RWPE1 (cell line): Measurements from ENCODE around the gene NUDT1.
A peak's percentile ranks its signal among the peaks of the same experiment; 100 is the strongest.

Source experiments
- CTCF ChIA-PET: fragments of 350-600 bp; sonication (Branson Sonifier 250); formaldehyde crosslinking; extraction: SDS; loops from one replicate; lab custom pipeline; 2021; lab: Yijun Ruan, JAX
- POLR2A ChIA-PET: fragments of 400-600 bp; formaldehyde crosslinking; extraction: SDS; loops from one replicate; lab custom pipeline; 2020; ENCODE audit warnings: antibody characterized with exemption; ENCODE audit not compliant: low non-redundant PET; lab: Yijun Ruan, JAX
- DNase-seq: peaks from one replicate; pipeline ENCODE4 v3.0.0; 2012; ENCODE audit warnings: low spot score
- H3K27ac ChIP-seq: fragments of 450-650 bp; 2 replicates; pipeline ENCODE4 v1.5.1; 2017
- TF ChIP-seq, protein P1 (sequence below): fragments of 450-650 bp; conservative IDR thresholded peaks from 2 replicates; pipeline ENCODE4 v1.5.1; 2017; ENCODE audit warnings: low read depth, mild to moderate bottlenecking

Gene NUDT1

DNA sequence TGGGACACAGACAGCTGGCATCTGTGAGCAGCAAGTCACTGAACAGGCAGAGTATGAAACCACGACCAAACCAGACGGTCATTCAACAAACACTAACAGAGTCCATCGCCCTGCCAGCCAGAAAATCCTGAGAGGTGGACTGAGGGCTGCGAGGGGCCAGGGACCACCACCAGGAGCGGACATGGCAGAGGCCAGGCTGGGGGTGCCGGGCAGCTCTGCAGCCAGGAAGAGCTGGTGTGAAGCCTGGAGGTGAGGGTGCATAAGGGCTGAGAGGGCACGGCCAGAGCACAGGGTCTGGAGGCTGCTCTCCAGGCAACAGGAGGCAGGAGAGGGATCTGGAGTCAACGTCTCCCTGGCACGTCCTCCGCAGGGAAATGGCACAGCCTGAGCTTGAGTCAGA, 24.8 kb upstream of the NUDT1 start:
- CTCF ChIA-PET = interaction anchor here (0.6 kb wide), 1 partner anchor 57 kb away, joined by 5 read pairs; no protein-coding TSS in a partner anchor
- TF ChIP-seq, protein P1, sequence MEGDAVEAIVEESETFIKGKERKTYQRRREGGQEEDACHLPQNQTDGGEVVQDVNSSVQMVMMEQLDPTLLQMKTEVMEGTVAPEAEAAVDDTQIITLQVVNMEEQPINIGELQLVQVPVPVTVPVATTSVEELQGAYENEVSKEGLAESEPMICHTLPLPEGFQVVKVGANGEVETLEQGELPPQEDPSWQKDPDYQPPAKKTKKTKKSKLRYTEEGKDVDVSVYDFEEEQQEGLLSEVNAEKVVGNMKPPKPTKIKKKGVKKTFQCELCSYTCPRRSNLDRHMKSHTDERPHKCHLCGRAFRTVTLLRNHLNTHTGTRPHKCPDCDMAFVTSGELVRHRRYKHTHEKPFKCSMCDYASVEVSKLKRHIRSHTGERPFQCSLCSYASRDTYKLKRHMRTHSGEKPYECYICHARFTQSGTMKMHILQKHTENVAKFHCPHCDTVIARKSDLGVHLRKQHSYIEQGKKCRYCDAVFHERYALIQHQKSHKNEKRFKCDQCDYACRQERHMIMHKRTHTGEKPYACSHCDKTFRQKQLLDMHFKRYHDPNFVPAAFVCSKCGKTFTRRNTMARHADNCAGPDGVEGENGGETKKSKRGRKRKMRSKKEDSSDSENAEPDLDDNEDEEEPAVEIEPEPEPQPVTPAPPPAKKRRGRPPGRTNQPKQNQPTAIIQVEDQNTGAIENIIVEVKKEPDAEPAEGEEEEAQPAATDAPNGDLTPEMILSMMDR = no peak
- POLR2A ChIA-PET = interaction anchor here (0.5 to 0.6 kb wide), 2 partner anchors 16 to 42 kb away, joined by 3 to 4 read pairs; no protein-coding TSS in a partner anchor
- DNase-seq = no peak
- peak overlapping the region; percentile 4; the same call in 1 of the 2 replicates for H3K27ac ChIP-seq

DNA sequence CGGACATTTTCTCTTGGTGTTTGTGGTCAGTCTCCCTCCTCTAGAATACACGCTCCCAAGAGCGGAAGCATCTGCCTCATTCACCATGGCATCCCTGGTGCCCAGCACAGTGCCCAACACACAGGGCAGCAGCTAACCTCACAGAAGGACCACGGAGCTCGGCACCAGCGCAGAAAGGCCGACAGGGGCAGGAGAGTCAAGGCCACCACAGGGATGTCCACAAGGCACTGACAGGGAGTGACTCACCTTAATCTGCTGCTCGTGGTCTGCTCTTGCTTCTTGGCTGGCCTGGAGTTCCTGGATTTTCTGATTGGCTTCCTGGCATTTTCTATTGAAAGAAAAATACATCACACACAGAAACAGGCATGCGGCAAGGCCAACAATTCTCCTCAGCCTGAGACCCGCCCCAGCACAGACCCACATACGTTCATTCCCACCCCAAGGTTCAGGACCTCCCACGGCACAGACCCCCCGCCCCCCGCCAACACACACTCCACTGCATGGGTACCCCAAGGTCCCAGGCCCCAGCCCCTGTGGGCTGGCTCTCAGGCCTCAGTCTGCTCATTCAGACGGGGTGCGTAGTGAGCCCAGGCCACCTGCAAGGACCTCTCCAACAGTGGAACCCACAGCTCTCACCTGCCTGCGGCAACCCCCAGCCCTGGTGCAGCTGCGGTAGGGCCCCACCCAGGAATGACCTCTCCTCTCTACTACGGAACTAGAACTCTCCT, 24.1 kb upstream of the NUDT1 start:
- no peak for DNase-seq
- no peak overlapping the region for H3K27ac ChIP-seq
- POLR2A ChIA-PET = interaction anchor here (0.6 kb wide), 1 partner anchor 43 kb away, joined by 4 read pairs; no protein-coding TSS in a partner anchor
- CTCF ChIA-PET = no interaction called here
- TF ChIP-seq, protein P1 = no peak

DNA sequence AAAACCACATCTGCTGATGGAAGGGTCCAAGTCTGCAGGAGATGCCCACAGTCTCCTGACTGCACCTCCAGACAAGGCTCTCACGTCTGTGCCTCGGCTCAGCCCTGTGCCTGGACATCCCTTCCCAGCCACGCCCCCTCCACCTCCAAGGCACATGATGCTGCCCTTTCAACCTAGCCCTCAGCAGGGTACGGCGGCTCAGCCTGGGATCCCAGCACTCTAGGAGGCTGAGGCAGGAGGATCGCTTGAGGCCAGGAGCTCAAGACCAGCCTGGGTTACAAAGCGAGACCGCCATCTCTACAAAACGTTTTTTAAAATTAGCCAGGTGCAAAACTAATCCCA, 23.6 kb upstream of the NUDT1 start:
- ChIA-PET CTCF (no interaction called here), POLR2A (no interaction called here)
- no peak for DNase-seq
- TF ChIP-seq, protein P1 = no peak
- H3K27ac ChIP-seq = no peak overlapping the region

DNA sequence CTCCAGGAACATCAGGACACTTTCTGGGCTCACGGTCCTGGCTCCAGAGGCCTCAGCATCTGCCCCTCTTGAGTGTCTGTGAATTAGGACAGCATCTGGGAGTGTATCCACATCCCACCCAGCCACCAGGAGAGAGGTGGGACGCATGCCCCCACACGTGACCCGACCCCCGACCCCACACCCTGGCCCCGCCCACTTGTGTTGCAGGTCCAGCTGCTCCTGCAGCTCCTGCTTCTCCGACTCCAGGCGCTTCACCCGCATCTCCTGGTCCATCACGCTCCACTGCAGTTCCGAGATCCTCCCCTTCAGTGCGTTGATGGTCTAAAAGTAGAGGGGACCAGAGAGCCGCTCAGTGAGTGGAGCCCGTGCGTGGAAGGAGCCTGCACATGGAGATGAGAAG, 22.9 kb upstream of the NUDT1 start:
- POLR2A ChIA-PET = no interaction called here
- TF ChIP-seq, protein P1 = no peak
- no peak for DNase-seq
- H3K27ac ChIP-seq = no peak overlapping the region
- CTCF ChIA-PET = interaction anchor here (0.7 kb wide), 1 partner anchor 9 kb away, joined by 3 read pairs; no protein-coding TSS in a partner anchor

DNA sequence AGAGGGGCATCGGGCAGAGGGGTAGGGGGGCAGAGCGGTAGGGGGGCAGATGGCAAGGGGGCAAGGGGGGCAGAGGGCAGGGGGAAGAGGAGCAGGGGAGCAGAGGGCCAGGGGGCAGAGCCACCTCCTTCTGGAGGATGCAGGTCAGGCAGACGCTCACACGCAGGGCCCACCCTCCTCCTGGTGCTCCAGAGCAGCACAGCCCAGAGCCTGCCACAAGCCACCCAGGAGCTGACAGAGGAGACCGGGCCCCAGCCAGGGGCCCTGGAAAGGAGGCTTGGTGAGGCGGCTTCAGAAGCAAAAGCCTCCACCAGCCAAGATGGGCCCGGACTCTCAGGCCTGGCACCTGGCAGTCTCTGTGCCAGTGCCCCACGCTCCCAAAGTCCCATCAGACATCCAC, 22.4 kb upstream of the NUDT1 start:
- POLR2A ChIA-PET = no interaction called here
- CTCF ChIA-PET = no interaction called here
- DNase-seq = no peak
- TF ChIP-seq, protein P1 = no peak
- no peak overlapping the region for H3K27ac ChIP-seq

DNA sequence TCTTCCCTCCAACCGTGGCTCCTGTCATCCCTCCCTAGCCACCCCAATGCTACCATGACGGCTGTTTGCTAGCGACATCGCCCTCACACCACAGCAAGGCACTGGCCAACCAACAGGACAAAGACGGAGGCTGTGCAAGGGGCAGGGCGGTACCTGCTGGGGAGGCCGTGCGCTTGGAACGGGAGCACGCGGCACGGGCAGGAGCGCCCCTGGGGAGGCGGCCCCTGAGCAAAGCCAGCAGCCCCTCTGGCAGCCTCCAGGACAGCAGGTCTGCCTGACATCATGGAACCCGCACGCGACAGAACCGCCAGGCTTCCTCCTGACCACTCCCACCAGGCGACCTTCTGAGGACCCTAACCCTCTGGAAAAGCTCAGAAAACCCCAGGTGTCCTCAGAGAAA, 22.0 kb upstream of the NUDT1 start:
- ChIA-PET CTCF (no interaction called here), POLR2A (no interaction called here)
- TF ChIP-seq, protein P1 = no peak
- DNase-seq = no peak
- H3K27ac ChIP-seq = no peak overlapping the region
